NCI-H1417 treated with DMSO at 0.1 percent for 48 hours (cell line): Measurements from ENCODE around the gene PLSCR1.
A peak's percentile ranks its signal among the peaks of the same experiment; 100 is the strongest.

Experiments
- DNase-seq: peaks from one replicate; lab custom pipeline; 2025; lab: John Stamatoyannopoulos, UW

Gene PLSCR1

DNA sequence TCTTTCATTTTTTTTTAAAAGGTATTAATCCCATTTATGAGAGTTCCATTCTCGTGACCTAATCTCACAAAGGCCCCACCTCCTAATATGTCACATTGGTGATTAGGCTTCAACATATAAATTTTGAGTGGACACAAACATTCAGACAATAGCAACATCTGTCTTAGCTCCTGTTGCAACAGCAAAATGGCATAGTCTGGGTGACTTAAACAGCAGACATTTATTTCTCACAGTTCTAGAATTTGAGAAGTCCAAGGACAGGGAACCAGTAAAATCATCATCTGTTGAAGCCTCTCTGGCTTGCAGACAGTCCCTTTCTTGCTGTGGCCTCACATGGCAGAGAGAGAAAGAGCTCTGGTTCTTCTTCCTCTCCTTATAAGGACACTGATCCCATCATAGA is 71.8 kb downstream of the PLSCR1 start:
- no peak for DNase-seq

- DNase-seq, result no peak
These were observed 73.4 kb downstream of the PLSCR1 start for GRCh38 chr3:146471012-146471411.

DNA sequence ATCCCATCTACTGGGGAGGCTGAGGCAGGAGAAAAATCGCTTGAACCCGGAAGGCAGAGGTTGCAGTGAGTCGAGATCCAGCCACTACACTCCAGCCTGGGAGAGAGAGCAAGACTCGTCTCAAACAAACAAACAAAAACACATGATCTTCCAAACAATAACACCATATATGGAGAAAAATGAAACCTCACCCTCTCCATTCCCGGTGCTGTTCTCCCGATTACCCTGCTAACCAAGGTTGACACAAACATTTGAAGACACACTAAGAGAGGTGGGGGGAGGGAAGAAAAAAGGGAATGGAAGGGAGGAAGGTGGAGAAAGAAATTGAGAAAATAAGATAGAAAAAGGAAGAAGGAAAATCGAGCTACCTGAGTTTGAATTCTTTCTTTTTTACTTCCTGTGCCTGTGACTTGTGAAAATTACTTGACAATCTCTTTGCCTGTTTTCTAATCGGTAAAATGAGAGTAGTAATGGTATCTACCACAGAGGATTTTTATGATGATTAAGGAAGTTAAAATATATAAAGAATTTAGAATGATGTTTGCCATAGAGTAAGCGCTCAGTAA is 73.9 kb downstream of the PLSCR1 start:
- DNase-seq, result no peak

DNA sequence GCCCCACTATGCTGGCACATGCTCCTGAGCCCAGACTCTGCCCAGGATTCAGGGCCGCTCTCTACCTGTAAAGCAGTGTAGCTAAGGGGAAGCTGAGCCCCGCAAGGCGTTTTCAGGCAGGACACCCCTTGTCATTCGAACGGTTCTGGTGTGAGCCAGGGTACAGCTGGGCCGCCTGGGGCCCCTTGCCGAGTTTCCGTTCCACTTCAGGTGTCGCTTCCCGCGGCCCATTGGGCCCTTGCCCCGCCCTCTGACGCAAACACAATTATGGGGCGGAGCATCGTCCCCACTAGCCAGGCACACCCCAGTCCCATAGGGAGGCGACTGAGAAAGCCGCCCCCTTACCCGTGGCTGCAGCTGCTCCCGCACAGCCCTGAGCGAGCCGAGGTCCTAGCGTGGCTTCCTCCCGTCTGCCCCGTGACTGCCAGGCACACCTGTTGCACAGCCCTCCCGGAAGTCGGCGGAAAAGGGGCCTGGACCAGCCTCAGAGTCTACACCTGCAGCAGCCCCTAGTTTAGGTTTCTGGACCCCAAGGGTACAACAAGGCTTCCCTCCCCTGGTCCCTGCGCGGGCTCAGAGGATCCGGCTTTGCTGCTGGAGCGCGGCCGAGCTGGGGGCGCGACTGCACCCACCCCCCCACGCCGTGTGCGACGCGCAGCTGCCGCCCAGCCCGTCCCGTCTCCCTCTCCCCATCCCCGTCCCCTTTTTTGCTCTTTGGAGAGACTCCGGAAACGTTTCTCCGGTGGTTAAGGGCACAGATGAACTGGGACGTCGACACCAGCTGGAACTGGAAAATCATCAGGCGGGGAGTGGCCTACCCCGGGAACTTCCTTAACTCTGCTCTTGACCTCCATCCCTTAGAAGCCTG is 75.0 kb downstream of the PLSCR1 start, which contains the start of gene PLSCR2:
PLSCR2 (minus strand) TSS at position 412 of the 868 bp plus-strand sequence. CDS start 9,657 bp downstream, outside the sequence.
- peak; percentile 34 for DNase-seq

DNA sequence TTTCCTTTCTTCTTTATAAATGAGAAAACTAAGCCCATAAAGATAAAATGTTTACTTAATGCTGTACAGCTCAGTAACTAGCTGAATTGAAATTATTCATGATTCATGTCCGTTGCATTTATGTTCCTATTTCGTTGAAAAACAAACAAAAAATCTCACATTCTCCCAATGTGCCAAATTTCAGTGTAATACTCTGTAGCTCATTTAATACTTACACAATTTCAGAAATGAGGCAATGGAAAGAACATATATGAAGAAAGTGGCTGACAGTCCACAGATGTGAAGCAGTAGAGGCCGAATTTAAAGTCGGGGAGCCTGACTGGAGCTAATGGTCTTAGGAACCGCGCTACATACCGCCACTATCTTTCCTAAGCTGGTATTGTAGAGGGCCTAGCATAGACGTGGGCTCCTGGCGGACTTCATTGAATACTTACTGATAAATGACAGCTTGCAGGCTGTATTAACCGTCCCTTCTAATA is 75.7 kb downstream of the PLSCR1 start:
- no peak for DNase-seq

DNA sequence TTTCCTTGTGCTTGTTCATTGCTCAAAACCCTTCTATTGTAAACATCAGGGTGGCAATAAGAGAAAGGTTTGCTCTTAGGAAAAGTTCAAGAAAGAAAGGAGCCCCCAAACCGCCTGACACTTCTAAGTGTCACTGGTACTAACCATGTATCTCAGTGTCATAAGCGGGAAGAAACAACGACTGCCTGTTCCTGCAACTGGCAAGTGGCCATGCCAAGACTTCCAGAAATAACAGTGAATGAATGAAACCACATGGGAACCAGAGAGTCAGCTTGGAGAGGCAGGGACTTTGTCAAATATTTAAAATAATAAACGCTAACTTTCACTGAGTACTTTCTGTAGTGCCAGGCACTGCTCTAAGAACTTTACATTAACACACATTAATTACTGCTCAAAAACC is 76.2 kb downstream of the PLSCR1 start:
- DNase-seq, result no peak

GRCh38 chr3:146466604-146467003 is 77.8 kb downstream of the PLSCR1 start:
- DNase-seq, result no peak

- DNase-seq, result no peak
These were observed 78.5 kb downstream of the PLSCR1 start for GRCh38 chr3:146465693-146466465.
